HG02571 (cell line): ENCODE measurements around the gene CPNE7.

ENCODE experiments used
- ATAC-seq: cut with Tn5 transposase; IDR thresholded peaks from one replicate; pipeline ENCODE4 v1.9.1; 2021; ENCODE audit warnings: mild to moderate bottlenecking, moderate library complexity; ENCODE audit not compliant: unreplicated experiment

Gene CPNE7

DNA sequence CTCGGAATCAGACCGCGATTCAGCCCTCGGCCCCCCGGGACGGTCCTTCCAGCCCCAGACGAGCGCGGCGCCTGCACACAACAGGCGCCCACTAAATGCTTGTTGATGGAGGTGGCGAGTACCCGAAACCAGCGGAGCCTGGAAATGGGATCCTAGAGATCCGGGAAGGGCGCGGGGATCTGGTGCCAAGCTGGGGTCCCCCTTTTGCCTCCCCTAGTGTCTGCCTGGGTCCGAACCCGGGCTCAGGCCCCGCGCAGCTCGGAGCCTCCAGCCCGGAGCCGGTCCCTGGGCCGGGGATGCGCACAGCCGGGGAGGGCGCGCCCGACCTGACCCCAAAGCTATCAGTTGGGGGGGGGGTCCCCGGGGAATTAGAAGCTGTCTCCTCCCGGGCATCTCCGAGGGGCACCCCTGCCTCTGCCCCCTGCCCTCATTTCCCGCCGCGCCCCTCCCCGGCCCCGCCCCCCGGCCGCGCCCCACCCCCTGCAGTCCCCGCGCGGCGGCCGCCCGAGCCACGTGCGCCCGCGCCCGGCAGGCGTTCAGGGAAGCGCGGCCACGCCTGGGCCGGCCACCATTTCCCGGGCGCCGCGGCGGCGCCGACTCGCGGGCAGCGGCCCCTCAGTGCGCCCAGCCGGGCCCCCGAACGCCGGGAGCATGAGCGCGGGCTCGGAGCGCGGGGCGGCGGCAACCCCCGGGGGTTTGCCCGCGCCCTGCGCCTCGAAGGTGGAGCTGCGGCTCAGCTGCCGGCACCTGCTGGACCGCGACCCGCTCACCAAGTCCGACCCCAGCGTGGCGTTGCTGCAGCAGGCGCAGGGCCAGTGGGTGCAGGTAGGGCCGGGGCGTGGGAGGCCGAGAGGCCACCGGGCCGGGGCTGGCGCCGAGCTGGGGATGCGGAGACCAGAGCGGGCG is at the start of gene CPNE7:
Gene CPNE7 (plus strand): TSS at position 512 of the 906 bp plus-strand sequence. CDS start 140 bp downstream, at position 652.
- ATAC-seq: no peak

- no peak for ATAC-seq
Observed at GRCh38 chr16:89529097-89529496, 46.5 kb upstream of the CPNE7 start.

GRCh38 chr16:89530401-89531381 is 44.9 kb upstream of the CPNE7 start:
- ATAC-seq: no peak

DNA sequence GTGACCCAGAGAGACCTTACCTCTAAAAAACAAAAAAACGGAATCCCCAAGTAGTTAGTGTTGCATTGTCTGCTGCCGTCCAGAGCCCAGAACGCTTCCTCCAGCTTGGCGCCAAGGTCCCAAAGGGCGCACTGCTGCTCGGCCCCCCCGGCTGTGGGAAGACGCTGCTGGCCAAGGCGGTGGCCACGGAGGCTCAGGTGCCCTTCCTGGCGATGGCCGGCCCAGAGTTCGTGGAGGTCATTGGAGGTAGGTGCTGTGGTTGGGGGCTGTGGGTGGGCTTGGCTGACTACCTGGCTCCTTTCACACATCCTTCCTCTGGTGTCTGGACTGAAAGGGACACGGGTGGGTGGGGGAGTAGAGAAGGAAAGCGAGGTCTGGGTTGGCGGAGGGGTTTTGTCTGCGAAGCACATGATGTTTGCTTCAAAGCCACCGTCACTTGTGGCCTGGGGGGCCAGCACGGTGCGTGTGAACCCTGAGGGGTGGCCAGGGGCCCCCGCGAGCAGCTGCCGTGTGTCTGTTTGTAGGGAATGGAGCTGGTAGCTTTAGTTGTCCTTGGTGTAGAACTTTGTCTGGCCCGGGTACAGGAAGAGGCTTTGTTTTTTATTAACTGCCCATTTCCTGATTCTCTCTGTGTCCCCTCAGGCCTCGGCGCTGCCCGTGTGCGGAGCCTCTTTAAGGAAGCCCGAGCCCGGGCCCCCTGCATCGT is 43.6 kb upstream of the CPNE7 start:
- ATAC-seq: no peak

DNA sequence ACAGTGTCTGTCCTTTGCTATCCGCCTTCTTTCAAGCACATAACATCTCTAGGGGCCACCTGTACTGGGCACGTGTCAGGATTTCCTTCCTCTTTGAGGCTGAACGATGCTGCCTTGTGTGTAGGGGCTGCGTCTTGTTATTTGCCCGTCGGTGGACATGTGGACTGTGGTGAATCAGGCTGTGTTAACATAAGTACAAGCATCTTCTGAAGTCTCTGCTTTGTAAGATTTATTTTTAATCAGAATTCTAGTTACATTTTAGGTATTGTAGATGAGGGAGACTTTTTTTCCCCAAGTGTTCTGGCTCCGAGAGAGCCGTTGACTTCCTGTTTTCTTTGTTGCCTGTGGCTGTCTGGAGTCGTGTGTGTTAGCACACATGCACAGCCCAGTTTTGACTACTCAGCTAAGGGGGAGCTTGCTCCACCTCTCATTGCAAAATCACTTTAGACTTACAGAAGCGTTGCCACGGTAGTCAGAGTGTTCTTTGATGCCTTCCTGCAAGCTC is 41.3 kb upstream of the CPNE7 start:
- no peak for ATAC-seq

GRCh38 chr16:89536371-89536770 is 39.2 kb upstream of the CPNE7 start:
- ATAC-seq: no peak

DNA sequence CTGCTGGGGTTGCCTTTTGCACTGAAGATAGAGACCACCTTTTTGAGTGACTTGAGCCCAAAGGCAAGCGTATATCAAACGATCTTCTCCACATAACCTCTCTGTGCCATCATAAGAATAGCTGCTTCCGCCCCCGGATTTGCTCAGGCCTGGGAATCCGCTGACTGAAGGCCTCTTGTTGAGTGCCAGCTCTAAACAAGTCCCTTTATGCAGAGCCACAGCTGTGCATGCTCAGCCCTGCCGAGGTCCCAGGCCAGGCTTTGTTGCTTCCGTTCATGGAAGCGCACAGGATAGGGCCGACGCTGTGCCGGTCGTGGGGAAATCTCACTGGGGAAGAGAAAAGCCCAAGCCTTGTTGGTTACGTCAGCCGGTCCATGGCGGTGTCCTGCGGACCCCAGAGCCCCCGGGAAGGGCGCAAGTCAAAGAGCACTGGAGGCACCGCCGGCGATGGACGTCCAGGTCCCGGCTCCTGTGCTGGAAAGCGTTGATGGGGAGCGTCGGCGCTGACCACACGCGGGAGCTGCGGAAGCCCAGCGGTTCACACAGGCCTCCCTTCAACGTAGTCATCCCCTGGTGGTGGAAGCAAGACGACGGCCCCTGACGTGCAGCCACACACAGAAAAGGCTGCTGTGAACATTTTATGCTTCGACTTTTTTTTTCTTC is 38.5 kb upstream of the CPNE7 start:
- no peak for ATAC-seq

DNA sequence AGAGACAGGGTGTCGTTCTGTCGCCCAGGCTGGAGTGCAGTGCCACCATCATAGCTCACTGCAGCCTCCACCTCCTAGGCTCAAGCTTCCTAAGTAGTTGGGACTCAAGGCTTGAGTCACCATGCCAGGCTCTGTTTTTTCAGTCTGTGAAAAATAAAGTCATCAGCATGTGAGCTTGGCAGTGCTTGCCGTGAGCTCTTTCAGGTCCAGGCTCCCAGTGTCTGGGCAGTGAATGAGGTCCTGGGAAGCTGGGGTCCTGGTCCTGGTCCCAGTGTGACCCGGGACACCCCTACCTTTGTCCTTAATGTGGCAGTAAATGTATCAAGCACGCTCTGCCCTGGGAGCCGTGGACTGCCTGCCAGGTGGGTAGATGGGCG is 38.0 kb upstream of the CPNE7 start:
- no peak for ATAC-seq

GRCh38 chr16:89538286-89538685 is 37.3 kb upstream of the CPNE7 start:
- no peak for ATAC-seq

GRCh38 chr16:89540557-89540956 is 35.0 kb upstream of the CPNE7 start:
- no peak for ATAC-seq

DNA sequence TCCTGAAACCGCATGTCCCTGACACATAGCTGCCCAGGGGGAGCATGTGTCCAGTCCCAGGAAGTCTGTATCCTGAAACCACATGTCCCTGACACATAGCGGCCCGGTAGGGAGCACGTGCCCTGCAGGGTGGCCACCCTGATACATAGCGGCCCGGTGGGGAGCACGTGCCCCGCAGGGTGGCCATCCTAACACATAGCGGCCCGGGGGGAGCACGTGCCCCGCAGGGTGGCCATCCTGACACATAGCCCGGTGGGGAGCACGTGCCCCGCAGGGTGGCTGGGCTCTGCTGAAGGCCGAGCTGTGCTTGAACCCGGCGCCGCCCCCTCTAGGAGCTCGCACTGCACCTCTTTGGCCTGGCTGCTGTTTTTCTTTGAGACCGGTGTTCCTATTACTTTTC is 33.8 kb upstream of the CPNE7 start:
- ATAC-seq: no peak

GRCh38 chr16:89544113-89544512 is 31.4 kb upstream of the CPNE7 start:
- no peak for ATAC-seq

DNA sequence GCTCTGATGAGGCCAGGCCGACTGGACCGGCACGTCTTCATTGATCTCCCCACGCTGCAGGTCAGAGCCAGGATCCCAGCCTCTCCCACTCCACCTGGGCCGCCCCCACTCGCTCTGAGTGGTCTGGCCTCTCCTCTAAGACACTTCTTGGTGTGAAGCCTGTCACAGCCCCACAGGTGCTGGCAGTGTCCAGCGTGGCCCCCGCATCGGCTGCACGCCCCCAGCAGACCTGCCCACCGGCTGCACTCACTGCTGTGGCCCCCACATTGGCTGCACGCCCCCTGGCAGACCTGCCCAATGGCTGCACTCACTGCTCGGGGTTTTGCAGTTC is 30.9 kb upstream of the CPNE7 start:
- no peak for ATAC-seq

- ATAC-seq: no peak
Observed at GRCh38 chr16:89545044-89545830, 30.3 kb upstream of the CPNE7 start.

- no peak for ATAC-seq
Observed at GRCh38 chr16:89545831-89546574, 29.6 kb upstream of the CPNE7 start.

DNA sequence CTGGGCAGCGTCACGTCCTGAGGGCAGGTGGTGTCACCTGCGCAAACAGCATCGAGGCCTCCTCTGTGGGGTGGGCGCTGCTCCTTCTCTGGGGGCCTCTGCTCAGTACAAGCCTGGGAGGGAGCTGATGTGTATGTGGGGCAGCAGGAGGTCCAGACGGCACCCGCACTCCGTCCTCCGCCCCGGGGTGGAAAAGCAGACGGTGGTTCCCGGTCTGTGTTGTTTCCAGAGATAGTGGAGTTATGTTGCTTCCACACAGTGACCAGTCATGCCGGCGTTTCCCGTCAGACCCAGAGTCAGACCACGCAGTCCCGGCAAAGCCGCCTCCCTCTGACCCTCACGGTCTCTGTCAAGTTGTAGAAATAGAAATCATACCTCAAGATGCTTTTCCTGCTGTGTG is 28.8 kb upstream of the CPNE7 start:
- ATAC-seq: no peak

DNA sequence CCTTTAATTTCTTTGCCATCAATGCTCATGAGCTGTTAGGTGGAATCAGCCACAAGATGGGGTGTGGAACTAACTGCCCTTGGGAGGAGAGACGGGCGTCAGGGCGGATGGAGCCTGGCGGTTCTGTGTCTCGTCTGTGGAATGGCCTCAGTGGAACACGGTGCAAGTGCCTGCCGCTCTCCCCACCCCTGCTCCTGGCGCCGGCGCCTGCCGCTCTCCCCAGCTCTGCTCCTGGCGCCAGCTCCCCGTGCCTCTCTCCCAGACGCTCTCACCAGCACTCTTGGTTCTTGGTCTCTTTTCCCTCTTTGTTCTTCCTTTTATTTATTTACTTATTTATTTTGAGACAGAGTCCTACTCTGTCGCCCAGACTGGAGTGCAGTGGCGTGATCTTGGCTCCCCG is 28.3 kb upstream of the CPNE7 start:
- ATAC-seq: no peak

DNA sequence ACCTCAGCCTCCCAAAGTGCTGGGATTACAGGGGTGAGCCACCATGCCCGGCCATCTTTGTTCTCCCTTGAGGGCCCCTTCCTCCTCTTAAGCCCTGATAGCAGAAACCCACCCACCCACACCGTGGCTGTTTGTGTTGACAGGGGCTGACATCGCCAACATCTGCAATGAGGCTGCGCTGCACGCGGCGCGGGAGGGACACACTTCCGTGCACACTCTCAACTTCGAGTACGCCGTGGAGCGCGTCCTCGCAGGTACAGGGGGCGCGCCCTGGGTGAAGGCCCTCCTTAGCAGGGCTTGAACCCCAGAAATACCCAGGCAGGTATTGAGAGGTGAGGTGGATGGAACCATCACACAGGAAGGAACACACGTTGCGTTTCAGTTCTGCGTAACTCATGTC is 27.7 kb upstream of the CPNE7 start:
- ATAC-seq: no peak
